GM19324 (cell line): ENCODE data around the gene OR2T34.
"Not testable (repeated sequence)": the region's sequence is repeated elsewhere in the genome, so short reads cannot be mapped to it uniquely, and the experiment has no call there.

Source experiments
- ATAC-seq: cut with Tn5 transposase; IDR thresholded peaks from one replicate; pipeline ENCODE4 v1.9.1; 2021; ENCODE audit warnings: mild to moderate bottlenecking, moderate library complexity; ENCODE audit not compliant: unreplicated experiment, low FRiP score

Gene OR2T34

GRCh38 chr1:248574657-248575056 is at the start of gene OR2T34:
Gene OR2T34 (minus strand): TSS chr1:248574757. CDS start chr1:248574757, 0 bp downstream.
- ATAC-seq: not testable (repeated sequence)

- peak; percentile 71 for ATAC-seq
Measured at GRCh38 chr1:248622570-248623001, 48.0 kb upstream of the OR2T34 start.

- no peak for ATAC-seq
Measured at GRCh38 chr1:248621770-248622169, 47.2 kb upstream of the OR2T34 start.

- ATAC-seq: peak; percentile 37
Measured at GRCh38 chr1:248618878-248619277, 44.3 kb upstream of the OR2T34 start.

GRCh38 chr1:248618119-248618518 is 43.6 kb upstream of the OR2T34 start:
- ATAC-seq: no peak

GRCh38 chr1:248613742-248614141 is 39.2 kb upstream of the OR2T34 start:
- peak; percentile 79 for ATAC-seq

GRCh38 chr1:248611883-248612414 is 37.4 kb upstream of the OR2T34 start:
- ATAC-seq: no peak

GRCh38 chr1:248610301-248610700 is 35.7 kb upstream of the OR2T34 start:
- no peak for ATAC-seq

GRCh38 chr1:248599396-248599795 is 24.8 kb upstream of the OR2T34 start:
- ATAC-seq: no peak

GRCh38 chr1:248597589-248597988 is 23.0 kb upstream of the OR2T34 start, which contains the start of gene OR2T10:
Gene OR2T10 (minus strand): TSS chr1:248597700. CDS start chr1:248593768, 3,932 bp downstream.
- no peak for ATAC-seq

GRCh38 chr1:248596615-248597014 is 22.1 kb upstream of the OR2T34 start:
- ATAC-seq: no peak

GRCh38 chr1:248593226-248593625 is 18.7 kb upstream of the OR2T34 start:
- ATAC-seq: no peak

GRCh38 chr1:248592655-248593054 is 18.1 kb upstream of the OR2T34 start:
- no peak for ATAC-seq

- ATAC-seq: no peak
Measured at GRCh38 chr1:248590055-248590454, 15.5 kb upstream of the OR2T34 start.

GRCh38 chr1:248589334-248589733 is 14.8 kb upstream of the OR2T34 start:
- no peak for ATAC-seq

- ATAC-seq: no peak
Measured at GRCh38 chr1:248585266-248585665, 10.7 kb upstream of the OR2T34 start.

- ATAC-seq: no peak
Measured at GRCh38 chr1:248576260-248576980, 1.9 kb upstream of the OR2T34 start.

- not testable (repeated sequence) for ATAC-seq
Measured at GRCh38 chr1:248573856-248574255, 701 bp downstream of the OR2T34 start.

GRCh38 chr1:248572049-248572448 is 2.5 kb downstream of the OR2T34 start:
- peak; percentile 79 for ATAC-seq

GRCh38 chr1:248570811-248571210 is 3.7 kb downstream of the OR2T34 start:
- ATAC-seq: not testable (repeated sequence)

GRCh38 chr1:248569049-248569448 is 5.5 kb downstream of the OR2T34 start:
- not testable (repeated sequence) for ATAC-seq
